Loucy (cell line): ENCODE measurements around the gene TTYH2.

ENCODE experiments used
- EZH2phosphoT487 ChIP-seq: fragments of 200-600 bp; IDR thresholded peaks from 2 replicates; pipeline ENCODE4 v1.6.1; 2018; ENCODE audit warnings: antibody characterized with exemption, mild to moderate bottlenecking, moderate library complexity, borderline replicate concordance
- TF ChIP-seq, protein P1 (sequence below): fragments of 200-600 bp; sonication (generic); conservative IDR thresholded peaks from 2 replicates; pipeline ENCODE4 v1.5.1; 2014; ENCODE audit warnings: mild to moderate bottlenecking, antibody characterized with exemption, low read length

DNA sequence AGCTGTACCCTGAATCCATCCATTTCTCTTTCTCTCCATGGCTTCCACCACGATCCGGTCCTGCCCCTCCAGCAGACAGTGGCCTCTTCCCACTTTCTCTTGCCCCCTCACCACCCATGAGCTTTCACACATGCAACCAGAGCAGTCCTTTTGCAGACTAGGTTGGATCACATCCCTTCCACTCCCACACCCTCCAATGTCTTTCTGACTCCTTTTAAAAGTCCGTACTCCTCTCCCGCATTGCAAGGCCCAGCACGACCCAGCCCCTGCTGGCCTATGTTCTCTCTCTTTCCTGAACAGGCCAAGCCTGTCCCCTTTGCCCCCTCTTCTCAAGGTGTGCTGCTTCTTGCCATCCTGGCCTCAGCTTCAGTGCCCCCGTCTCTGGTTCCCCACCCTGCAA is 38.2 kb downstream of the TTYH2 start:
- TF ChIP-seq, protein P1, sequence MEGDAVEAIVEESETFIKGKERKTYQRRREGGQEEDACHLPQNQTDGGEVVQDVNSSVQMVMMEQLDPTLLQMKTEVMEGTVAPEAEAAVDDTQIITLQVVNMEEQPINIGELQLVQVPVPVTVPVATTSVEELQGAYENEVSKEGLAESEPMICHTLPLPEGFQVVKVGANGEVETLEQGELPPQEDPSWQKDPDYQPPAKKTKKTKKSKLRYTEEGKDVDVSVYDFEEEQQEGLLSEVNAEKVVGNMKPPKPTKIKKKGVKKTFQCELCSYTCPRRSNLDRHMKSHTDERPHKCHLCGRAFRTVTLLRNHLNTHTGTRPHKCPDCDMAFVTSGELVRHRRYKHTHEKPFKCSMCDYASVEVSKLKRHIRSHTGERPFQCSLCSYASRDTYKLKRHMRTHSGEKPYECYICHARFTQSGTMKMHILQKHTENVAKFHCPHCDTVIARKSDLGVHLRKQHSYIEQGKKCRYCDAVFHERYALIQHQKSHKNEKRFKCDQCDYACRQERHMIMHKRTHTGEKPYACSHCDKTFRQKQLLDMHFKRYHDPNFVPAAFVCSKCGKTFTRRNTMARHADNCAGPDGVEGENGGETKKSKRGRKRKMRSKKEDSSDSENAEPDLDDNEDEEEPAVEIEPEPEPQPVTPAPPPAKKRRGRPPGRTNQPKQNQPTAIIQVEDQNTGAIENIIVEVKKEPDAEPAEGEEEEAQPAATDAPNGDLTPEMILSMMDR: no peak
- no peak for TF ChIP-seq EZH2phosphoT487
